ENCODE data around the gene VGF. TPM values are rescaled to one million over a fixed set of nuclear protein-coding genes. Genes with fewer than 3 reads are reported as not detected.
A peak's percentile ranks its signal among the peaks of the same experiment; 100 is the strongest.

The VGF gene
- total and polyA plus RNA-seq, 7 donors = 0.03 to 4.3 (median 0.10) TPM; not detected in 4

DNA sequence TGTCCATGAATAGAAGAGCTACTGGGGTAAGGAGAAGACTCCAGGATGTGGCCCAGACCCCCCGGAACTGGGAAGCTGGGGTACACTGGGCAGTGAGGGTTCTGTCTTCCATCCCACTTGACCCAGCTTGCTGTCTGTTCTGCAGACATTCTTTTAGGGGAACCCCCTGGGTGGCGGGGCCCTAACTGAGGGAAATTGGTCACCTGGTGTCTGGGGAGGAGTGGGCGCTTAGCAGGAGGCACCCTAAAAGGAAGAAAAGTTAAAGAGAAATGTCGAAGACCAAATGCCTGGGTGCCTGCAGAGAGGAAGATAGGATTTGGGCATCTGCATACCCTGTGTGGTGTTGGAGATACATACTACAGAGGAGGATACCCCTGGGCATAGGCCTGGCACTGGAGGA, 10.1 kb downstream of the VGF start:
- Histone ChIP-seq H3K27ac (no peak overlapping the region), H3K4me1 (no peaks in the 10 kb centered on the region), H3K36me3 (ENCODE audit: insufficient read depth in 1 of 2, low read depth in 1 of 2) (peaks cover 0 to 27% of the 10 kb centered on the region in 2 donors), H3K27me3 (ENCODE audit: insufficient read depth in 3 of 3, low read length in 2 of 3) (no peaks in the 10 kb centered on the region), H3K9me3 (no peaks in the 10 kb centered on the region), H3K4me3 (peak overlapping the region; percentile 86)
- DNase-seq (no peak), ATAC-seq (no peak)
- no peak for TF ChIP-seq CTCF (IDR thresholded peaks at IDR 0.05)
- 58 to 66% (median 59%) methylated on average over 4 of the region's 4 CpGs for WGBS, 3 donors
- intact Hi-C loops (cut with DNase I) = no loop called here

GRCh38 chr7:101154693-101155102, 10.7 kb downstream of the VGF start:
- DNase-seq = no peak
- no peak overlapping the region for H3K27ac ChIP-seq
- WGBS, 3 donors = 1% methylated on average over 23 to 34 of the region's 34 CpGs
- ATAC-seq = peak; percentile 18 to 48 (median 30)
- intact Hi-C loops (cut with DNase I) = no loop called here
- no peak for TF ChIP-seq CTCF (IDR thresholded peaks at IDR 0.05)
- no peaks in the 10 kb centered on the region for H3K9me3 ChIP-seq
- H3K27me3 ChIP-seq (ENCODE audit: insufficient read depth in 3 of 3, low read length in 2 of 3) = peaks cover 0 to under 1% (median 0%) of the 10 kb centered on the region in 3 donors
- peaks cover 0 to 26% of the 10 kb centered on the region in 2 donors for H3K36me3 ChIP-seq (ENCODE audit: insufficient read depth in 1 of 2, low read depth in 1 of 2)
- H3K4me3 ChIP-seq = peak overlapping the region; percentile 86
- no peaks in the 10 kb centered on the region for H3K4me1 ChIP-seq

- H3K4me3 ChIP-seq = peak within 1 kb of the TSS; percentile 86
- DNase-seq (peak; percentile 93 to 96), ATAC-seq (peak; percentile 97 to 99 (median 98))
- H3K9me3 ChIP-seq = no peaks in the 10 kb centered on the region
- intact Hi-C loops (cut with DNase I) = no loop called here
- WGBS, 3 donors = 3 to 4% (median 3%) methylated on average over 32 to 51 of the region's 51 CpGs
- H3K4me1 ChIP-seq = no peaks in the 10 kb centered on the region
- H3K27me3 ChIP-seq (ENCODE audit: insufficient read depth in 3 of 3, low read length in 2 of 3) = peaks cover 0 to 6% (median 0%) of the 10 kb centered on the region in 3 donors
- peaks cover 0 to 20% of the 10 kb centered on the region in 2 donors for H3K36me3 ChIP-seq (ENCODE audit: insufficient read depth in 1 of 2, low read depth in 1 of 2)
- no peak for TF ChIP-seq CTCF (IDR thresholded peaks at IDR 0.05)
- no peak within 1 kb of the TSS for H3K27ac ChIP-seq
These were observed 11.2 kb downstream of the VGF start, which contains the start of gene AP1S1 for GRCh38 chr7:101153969-101154692. AP1S1 (plus strand) TSS chr7:101154476; CDS start chr7:101154515, 39 bp downstream.

- Histone ChIP-seq H3K36me3 (ENCODE audit: insufficient read depth in 1 of 2, low read depth in 1 of 2) (peaks cover 0 to 2% of the 10 kb centered on the region in 2 donors), H3K4me3 (no peak overlapping the region), H3K27ac (no peak overlapping the region), H3K9me3 (no peaks in the 10 kb centered on the region), H3K4me1 (no peaks in the 10 kb centered on the region), H3K27me3 (ENCODE audit: insufficient read depth in 3 of 3, low read length in 2 of 3) (peaks cover 0 to 12% (median 0%) of the 10 kb centered on the region in 3 donors)
- DNase-seq = no peak
- ATAC-seq = no peak
- TF ChIP-seq CTCF (IDR thresholded peaks at IDR 0.05) = no peak
- intact Hi-C loops (cut with DNase I) = no loop called here
- WGBS, 3 donors = 75 to 84% (median 80%) methylated on average over 2 of the region's 2 CpGs
These were observed 13.3 kb downstream of the VGF start for GRCh38 chr7:101151908-101152651.
